ENCODE results near the gene PES1.
"Not testable (repeated sequence)": the region's sequence is repeated elsewhere in the genome, so short reads cannot be mapped to it uniquely, and the experiment has no call there.

- not testable (repeated sequence) for TF ChIP-seq CTCF, POLR2AphosphoS5, EP300, POLR2A (IDR thresholded peaks at IDR 0.05)
These were observed 39.9 kb downstream of the PES1 start for GRCh38 chr22:30551813-30552212.
